Progenitor cell of endocrine pancreas (in vitro differentiated cells): ENCODE data around the gene PTGES3. TPM values are rescaled to one million over a fixed set of nuclear protein-coding genes. Genes with fewer than 3 reads are reported as not detected.
A peak's percentile ranks its signal among the peaks of the same experiment; 100 is the strongest.

Experiments used
- DNase-seq: peaks from one replicate; pipeline ENCODE4 v3.0.0; 2021; ENCODE audit warnings: low spot score; ENCODE audit not compliant: unreplicated experiment
- H3K27ac Mint-ChIP-seq: 2 replicates; pipeline ENCODE4 v1.8.0; 2021; ENCODE audit warnings: mild to moderate bottlenecking, moderate library complexity, mixed read lengths
- H3K27me3 Mint-ChIP-seq: 2 replicates; pipeline ENCODE4 v1.8.0; 2021; ENCODE audit warnings: mixed read lengths
- H3K36me3 Mint-ChIP-seq: 2 replicates; pipeline ENCODE4 v1.8.0; 2022; ENCODE audit warnings: mixed read lengths; ENCODE audit not compliant: insufficient read depth
- H3K4me1 Mint-ChIP-seq: 2 replicates; pipeline ENCODE4 v1.8.0; 2021; ENCODE audit warnings: low read depth, mixed read lengths
- H3K4me3 Mint-ChIP-seq: 2 replicates; pipeline ENCODE4 v1.8.0; 2021; ENCODE audit warnings: low read depth, mild to moderate bottlenecking, moderate library complexity, mixed read lengths
- H3K9me3 Mint-ChIP-seq: 2 replicates; pipeline ENCODE4 v1.8.0; 2021; ENCODE audit warnings: low read depth, mixed read lengths
- CTCF ChIP-seq: fragments of 200-600 bp; sonication (generic); IDR thresholded peaks from one replicate; pipeline ENCODE4 v1.5.0; 2021; ENCODE audit warnings: antibody characterized with exemption, mild to moderate bottlenecking; ENCODE audit not compliant: unreplicated experiment
- total RNA-seq: library from RNA; stranded (reverse); gene quantifications from 2 replicates; pipeline ENCODE4 v1.2.1, GENCODE V29; 2021

The PTGES3 gene
- total RNA-seq, 1 donor from 2014 or later = 234 TPM

- no peaks in the 10 kb centered on the region for H3K27me3 Mint-ChIP-seq
- peak overlapping the region; percentile 74 for H3K27ac Mint-ChIP-seq
- no peak for DNase-seq
- H3K36me3 Mint-ChIP-seq = peaks cover 10% of the 10 kb centered on the region
- TF ChIP-seq CTCF = no peak
- peaks cover 6% of the 10 kb centered on the region for H3K4me1 Mint-ChIP-seq
- no peak overlapping the region for H3K4me3 Mint-ChIP-seq
- H3K9me3 Mint-ChIP-seq = no peaks in the 10 kb centered on the region
Observed at GRCh38 chr12:56677680-56678079, 10.4 kb downstream of the PTGES3 start.

DNA sequence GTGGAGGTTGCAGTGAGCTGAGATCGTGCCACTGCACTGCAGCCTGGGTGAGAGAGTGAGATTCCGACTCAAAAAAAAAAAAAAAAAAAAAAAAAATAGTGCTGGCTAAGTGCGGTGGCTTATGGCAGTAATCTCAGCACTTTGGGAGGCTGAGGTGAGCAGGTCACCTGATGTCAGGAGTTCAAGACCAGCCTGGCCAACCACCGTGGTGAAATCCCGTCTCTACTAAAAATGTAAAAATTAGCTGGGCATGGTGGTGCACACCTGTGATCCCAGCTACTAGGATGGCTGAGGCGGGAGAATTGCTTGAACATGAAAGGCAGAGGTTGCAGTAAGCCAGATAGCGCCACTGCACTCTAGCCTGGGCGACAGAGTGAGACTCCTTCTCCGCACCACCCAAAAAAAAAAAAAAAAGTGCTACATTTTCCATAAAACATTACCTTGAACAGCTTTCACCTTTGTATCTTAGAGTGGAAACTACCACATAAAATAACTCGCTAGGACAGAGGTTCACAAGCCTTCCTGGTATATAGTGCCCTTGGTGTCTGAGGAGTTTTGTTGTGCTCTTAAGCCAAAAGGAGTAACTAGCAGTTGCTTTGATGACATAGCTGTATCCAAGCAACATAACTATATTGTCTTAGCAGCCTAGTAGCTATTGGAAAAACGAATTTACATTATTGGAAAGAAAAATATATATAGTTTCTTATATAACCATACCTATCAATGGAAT, 11.1 kb downstream of the PTGES3 start:
- no peaks in the 10 kb centered on the region for H3K27me3 Mint-ChIP-seq
- no peak overlapping the region for H3K4me3 Mint-ChIP-seq
- H3K9me3 Mint-ChIP-seq = no peaks in the 10 kb centered on the region
- TF ChIP-seq CTCF = no peak
- peaks cover 10% of the 10 kb centered on the region for H3K4me1 Mint-ChIP-seq
- peak overlapping the region; percentile 29 for H3K27ac Mint-ChIP-seq
- peaks cover 7% of the 10 kb centered on the region for H3K36me3 Mint-ChIP-seq
- DNase-seq = no peak

GRCh38 chr12:56671608-56672007, 16.5 kb downstream of the PTGES3 start:
- H3K9me3 Mint-ChIP-seq = no peaks in the 10 kb centered on the region
- H3K4me3 Mint-ChIP-seq = no peak overlapping the region
- H3K4me1 Mint-ChIP-seq = peaks cover 17% of the 10 kb centered on the region
- no peaks in the 10 kb centered on the region for H3K27me3 Mint-ChIP-seq
- DNase-seq = no peak
- no peak for TF ChIP-seq CTCF
- H3K27ac Mint-ChIP-seq = no peak overlapping the region
- peaks cover 21% of the 10 kb centered on the region for H3K36me3 Mint-ChIP-seq

- no peak for TF ChIP-seq CTCF
- peak overlapping the region; percentile 84 for H3K27ac Mint-ChIP-seq
- H3K4me3 Mint-ChIP-seq = no peak overlapping the region
- no peaks in the 10 kb centered on the region for H3K9me3 Mint-ChIP-seq
- peaks cover 17% of the 10 kb centered on the region for H3K4me1 Mint-ChIP-seq
- H3K36me3 Mint-ChIP-seq = peaks cover 26% of the 10 kb centered on the region
- DNase-seq = no peak
- no peaks in the 10 kb centered on the region for H3K27me3 Mint-ChIP-seq
Observed at GRCh38 chr12:56670836-56671235, 17.2 kb downstream of the PTGES3 start.

DNA sequence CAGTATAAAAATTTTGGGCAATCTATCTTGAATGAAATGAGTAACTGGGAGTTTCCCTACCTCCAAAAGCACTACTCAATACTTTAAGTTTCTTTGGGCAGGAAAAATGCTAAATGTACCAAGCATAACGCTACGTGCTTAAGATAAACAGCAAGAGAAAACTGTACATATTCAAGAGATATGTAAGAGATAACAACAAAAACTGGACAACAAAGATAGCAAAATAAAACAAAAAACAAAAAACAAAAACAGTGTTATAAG, 20.0 kb downstream of the PTGES3 start:
- H3K4me3 Mint-ChIP-seq = no peak overlapping the region
- TF ChIP-seq CTCF = no peak

More for the DNA sequence above, 20.0 kb downstream of the PTGES3 start:
- DNase-seq = no peak
- H3K36me3 Mint-ChIP-seq = peaks cover 36% of the 10 kb centered on the region
- peaks cover 17% of the 10 kb centered on the region for H3K4me1 Mint-ChIP-seq
- no peaks in the 10 kb centered on the region for H3K9me3 Mint-ChIP-seq
- H3K27ac Mint-ChIP-seq = no peak overlapping the region
- no peaks in the 10 kb centered on the region for H3K27me3 Mint-ChIP-seq
